ENCODE data around the gene ADD1. TPM values are rescaled to one million over a fixed set of nuclear protein-coding genes. Genes with fewer than 3 reads are reported as not detected.

ADD1 gene
- total RNA-seq, 2 donors from 2014 or later = 281 to 282 TPM

DNA sequence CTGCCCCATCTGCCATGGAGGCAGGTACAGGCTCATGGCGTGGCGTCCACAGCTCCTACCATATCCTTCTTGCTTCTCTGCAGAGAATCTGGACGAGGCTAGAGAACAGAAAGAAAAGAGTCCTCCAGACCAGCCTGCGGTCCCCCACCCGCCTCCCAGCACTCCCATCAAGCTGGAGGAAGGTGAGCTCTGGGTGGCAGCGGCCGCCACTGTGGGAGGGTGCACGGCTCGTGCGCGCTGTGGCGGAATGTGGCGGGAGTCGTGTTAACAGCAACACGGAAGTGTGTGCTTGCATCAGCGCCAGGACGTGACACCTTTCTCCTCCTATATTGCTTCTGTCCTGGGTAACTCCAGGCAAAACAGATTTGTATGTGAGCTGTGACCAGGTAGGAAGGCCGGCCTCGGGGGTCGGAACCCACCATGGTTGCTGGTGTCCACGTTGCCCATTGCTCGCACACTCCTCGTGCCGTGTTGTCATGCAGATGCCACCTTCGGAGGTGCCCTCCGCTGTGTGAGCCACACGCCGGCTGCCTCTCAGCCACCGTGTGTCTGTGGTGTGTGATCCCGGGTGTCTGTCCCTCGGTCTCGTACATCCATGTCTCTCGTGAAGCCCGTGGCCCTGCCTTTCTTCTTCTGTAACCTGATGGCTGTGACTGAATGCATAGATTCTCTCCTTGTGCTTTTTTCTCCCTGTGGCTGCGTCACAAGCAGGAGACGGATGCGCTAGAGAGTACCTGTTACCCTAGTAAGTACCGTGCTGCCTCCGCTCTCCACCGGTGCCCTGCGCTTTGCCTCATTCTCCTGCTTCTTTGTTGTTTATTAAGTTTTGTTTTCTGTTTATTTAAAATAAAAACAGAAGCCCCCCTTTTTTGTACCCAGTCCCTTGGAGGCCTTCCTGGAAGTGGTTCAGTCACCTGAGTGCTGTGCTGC lies 82.6 kb downstream of the ADD1 start:
- H3K9me3 Mint-ChIP-seq = no peaks in the 10 kb centered on the region

DNA sequence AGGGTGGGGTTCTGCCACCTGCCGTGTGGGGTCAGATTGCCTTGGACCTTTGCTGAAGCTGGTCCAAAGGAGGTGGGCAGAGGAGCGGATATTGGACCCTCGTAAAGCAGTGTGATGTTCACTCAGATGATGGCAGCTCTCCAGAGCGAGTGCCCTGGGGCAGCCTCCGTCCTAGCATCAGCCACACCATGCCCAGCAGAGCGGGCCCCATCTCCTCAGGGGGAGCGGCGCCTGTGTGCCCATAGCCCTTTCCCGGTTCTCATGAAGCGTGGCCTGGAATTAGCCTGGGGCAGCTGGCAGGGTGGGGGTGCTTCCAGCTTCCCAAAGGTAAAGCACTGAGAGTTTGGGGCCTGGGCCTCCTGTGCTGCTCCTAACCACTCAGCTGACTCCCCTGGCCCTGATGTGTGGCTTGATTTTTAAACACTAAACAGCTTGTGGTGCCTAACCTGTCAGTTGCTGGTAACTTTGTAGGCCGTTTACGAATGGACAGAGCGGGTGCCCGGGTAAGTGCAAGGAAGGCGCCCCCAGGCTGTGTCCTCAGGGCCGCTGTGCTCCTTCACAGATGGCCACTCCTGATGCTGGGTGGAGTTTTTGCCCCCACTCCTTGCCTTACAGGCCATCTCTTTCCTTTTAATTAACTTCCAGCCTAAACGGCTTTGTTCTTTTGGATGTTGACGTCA lies 83.5 kb downstream of the ADD1 start:
- Mint-ChIP-seq H3K36me3 (ENCODE audit: insufficient read depth in 2 of 2) (peaks cover 6 to 14% of the 10 kb centered on the region in 2 donors), H3K27me3 (ENCODE audit: low read depth) (no peaks in the 10 kb centered on the region), H3K9me3 (no peaks in the 10 kb centered on the region), H3K4me1 (ENCODE audit: low read depth) (peaks cover 20% of the 10 kb centered on the region), H3K27ac (no peak overlapping the region), H3K4me3 (no peak overlapping the region)
- DNase-seq (no peak), ATAC-seq (replicated peaks in 1 of 2) (no peak)

More for the DNA sequence above, 82.6 kb downstream of the ADD1 start:
- Mint-ChIP-seq H3K27me3 (ENCODE audit: low read depth) (no peaks in the 10 kb centered on the region), H3K27ac (peak overlapping the region; percentile 74), H3K36me3 (ENCODE audit: insufficient read depth in 2 of 2) (peaks cover 8 to 18% of the 10 kb centered on the region in 2 donors), H3K4me1 (ENCODE audit: low read depth) (peaks cover 23% of the 10 kb centered on the region), H3K4me3 (no peak overlapping the region)
- no peak for DNase-seq
- ATAC-seq (replicated peaks in 1 of 2) = no peak

DNA sequence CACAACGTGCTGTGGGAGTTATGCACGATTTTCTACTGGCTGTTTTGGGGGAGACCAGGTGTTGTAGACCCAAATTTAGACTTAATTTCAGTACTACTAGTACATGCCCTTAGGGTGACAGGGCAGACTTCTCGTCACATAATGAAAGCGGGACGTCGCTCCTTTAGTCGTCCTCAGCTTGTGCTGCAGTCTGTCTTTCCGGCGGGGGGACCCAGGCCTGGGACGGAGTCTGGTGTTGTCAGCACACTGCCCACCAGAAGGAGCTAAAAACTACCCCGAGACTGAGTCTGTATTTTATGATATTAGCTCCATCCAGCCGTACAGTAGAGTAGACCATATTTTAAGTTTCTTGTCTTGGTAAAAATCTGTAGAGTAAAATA lies 84.0 kb downstream of the ADD1 start:
- H3K4me1 Mint-ChIP-seq (ENCODE audit: low read depth) = peaks cover 18% of the 10 kb centered on the region
- H3K27me3 Mint-ChIP-seq (ENCODE audit: low read depth) = no peaks in the 10 kb centered on the region
- no peaks in the 10 kb centered on the region for H3K9me3 Mint-ChIP-seq
- H3K36me3 Mint-ChIP-seq (ENCODE audit: insufficient read depth in 2 of 2) = peaks cover 5 to 11% of the 10 kb centered on the region in 2 donors
- no peak overlapping the region for H3K4me3 Mint-ChIP-seq
- H3K27ac Mint-ChIP-seq = peak overlapping the region; percentile 15
- DNase-seq = no peak
- ATAC-seq (replicated peaks in 1 of 2) = no peak

DNA sequence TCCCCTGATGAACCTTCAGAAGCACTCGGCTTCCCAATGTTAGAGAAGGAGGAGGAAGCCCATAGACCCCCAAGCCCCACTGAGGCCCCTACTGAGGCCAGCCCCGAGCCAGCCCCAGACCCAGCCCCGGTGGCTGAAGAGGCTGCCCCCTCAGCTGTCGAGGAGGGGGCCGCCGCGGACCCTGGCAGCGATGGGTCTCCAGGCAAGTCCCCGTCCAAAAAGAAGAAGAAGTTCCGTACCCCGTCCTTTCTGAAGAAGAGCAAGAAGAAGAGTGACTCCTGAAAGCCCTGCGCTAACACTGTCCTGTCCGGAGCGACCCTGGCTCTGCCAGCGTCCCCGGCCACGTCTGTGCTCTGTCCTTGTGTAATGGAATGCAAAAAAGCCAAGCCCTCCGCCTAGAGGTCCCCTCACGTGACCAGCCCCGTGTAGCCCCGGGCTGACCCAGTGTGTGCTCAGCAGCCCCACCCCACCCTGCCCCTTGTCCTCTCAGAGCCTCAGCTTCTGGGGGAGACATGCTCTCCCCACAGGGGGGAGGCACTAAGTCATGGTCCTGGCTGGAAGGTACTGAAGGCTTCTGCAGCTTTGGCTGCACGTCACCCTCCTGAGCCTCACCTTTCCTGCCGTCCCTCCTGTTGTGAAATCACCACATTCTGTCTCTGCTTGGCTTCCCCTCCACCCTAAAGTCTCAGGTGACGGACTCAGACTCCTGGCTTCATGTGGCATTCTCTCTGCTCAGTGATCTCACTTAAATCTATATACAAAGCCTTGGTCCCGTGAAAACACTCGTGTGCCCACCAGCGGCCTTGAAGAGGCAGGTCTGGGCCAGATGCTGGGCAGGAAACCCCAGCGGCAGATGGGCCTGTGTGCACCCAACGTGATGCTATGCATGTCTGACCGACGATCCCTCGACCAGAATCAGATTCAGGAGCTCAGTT lies 84.9 kb downstream of the ADD1 start:
- DNase-seq (no peak), ATAC-seq (replicated peaks in 1 of 2) (no peak)
- Mint-ChIP-seq H3K9me3 (no peaks in the 10 kb centered on the region), H3K27ac (peak overlapping the region; percentile 15), H3K4me3 (no peak overlapping the region), H3K36me3 (ENCODE audit: insufficient read depth in 2 of 2) (peaks cover 6 to 14% of the 10 kb centered on the region in 2 donors), H3K4me1 (ENCODE audit: low read depth) (peaks cover 22% of the 10 kb centered on the region), H3K27me3 (ENCODE audit: low read depth) (no peaks in the 10 kb centered on the region)

DNA sequence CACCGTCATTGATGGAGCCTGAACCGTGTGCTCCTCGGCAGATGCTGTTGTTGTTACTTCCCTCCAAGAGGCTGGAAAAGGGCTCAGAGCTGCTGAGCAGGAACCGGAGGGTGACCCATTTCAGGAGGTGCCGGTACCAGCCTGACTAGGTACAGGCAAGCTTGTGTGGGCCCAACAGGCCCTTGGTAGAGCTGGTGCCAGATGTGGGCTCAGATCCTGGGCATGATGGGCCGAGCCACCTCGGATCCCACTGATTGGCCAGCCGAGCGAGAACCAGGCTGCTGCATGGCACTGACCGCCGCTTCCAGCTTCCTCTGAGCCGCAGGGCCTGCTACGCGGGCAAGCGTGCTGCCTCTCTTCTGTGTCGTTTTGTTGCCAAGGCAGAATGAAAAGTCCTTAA lies 85.8 kb downstream of the ADD1 start:
- ATAC-seq (replicated peaks in 1 of 2) (no peak), DNase-seq (no peak)
- Mint-ChIP-seq H3K27me3 (ENCODE audit: low read depth) (no peaks in the 10 kb centered on the region), H3K36me3 (ENCODE audit: insufficient read depth in 2 of 2) (peaks cover 5 to 14% of the 10 kb centered on the region in 2 donors), H3K4me3 (no peak overlapping the region), H3K4me1 (ENCODE audit: low read depth) (peaks cover 18% of the 10 kb centered on the region), H3K27ac (no peak overlapping the region), H3K9me3 (no peaks in the 10 kb centered on the region)

DNA sequence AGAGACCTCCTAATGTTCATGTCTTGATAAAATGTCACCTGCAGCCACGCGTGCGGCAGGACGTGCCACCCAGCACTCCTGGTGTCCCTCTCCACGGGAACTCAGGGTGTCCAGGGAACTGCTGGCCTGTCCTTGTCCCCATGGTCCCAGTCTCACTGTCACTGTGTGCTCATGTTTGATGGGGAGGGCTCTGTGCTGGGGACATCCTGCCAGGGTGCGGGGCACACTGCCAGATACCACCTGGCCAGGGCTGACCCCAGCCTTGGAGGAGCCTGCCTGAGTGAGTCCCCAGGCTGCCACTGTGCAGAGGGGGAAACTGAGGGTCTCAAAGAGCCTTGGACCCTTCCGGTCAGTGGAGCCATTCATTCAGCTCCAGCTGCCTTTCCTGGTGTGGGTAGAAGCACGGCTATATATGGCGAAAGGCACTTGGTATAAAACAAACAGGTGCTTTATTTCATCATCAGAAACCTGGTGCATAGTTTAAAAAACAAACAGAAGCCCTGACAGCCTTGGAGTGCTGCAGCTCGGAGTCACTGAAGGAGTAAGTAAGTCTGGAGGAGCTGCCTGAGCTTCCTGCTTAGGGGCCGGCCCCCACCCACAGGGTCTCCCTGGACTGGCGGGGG lies 86.6 kb downstream of the ADD1 start:
- Mint-ChIP-seq H3K27ac (peak overlapping the region; percentile 33), H3K27me3 (ENCODE audit: low read depth) (no peaks in the 10 kb centered on the region), H3K9me3 (no peaks in the 10 kb centered on the region), H3K4me1 (ENCODE audit: low read depth) (peaks cover 18% of the 10 kb centered on the region), H3K4me3 (peak overlapping the region; percentile 16 to 37), H3K36me3 (ENCODE audit: insufficient read depth in 2 of 2) (peaks cover 5 to 14% of the 10 kb centered on the region in 2 donors)
- ATAC-seq (replicated peaks in 1 of 2) = no peak
- no peak for DNase-seq

DNA sequence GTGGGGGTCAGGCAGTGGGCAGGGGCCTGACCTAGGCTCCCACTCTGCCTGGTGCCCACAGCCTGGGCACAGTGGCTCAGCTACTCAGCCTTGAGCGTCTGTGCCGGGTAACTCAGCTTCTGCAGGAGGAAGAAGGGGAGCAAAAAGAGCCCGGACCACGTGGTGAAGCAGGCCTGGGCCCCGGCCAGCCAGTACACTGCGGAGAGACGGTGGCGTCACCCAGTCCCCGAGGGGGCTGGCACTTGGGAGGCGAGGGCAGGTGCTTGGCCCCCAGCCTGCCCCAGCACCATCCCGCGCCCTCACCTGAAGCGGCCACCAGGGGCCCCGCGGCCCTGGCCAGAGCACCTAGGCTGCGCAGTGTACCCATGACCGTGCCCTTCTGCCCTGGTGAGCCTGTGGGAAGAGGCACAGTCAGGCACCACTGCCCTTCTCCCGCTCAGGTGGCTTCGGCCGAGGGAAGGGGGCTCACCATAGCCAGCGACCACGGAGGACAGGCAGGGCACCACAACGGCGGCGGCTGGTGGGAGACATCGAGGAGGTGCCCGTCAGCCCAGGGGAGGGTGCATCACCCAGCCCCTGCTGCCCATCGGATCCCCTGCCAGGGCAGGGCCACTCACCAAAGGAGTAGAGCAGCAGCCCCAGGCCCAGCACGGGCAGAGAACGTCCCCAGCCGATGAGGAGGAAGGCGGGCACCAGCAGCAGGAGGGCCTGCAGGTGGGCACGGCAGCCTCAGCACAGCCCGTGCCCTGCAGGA lies 87.3 kb downstream of the ADD1 start:
- no peak overlapping the region for H3K27ac Mint-ChIP-seq
- no peaks in the 10 kb centered on the region for H3K27me3 Mint-ChIP-seq (ENCODE audit: low read depth)
- H3K4me1 Mint-ChIP-seq (ENCODE audit: low read depth) = peaks cover 22% of the 10 kb centered on the region
- peaks cover 7 to 14% of the 10 kb centered on the region in 2 donors for H3K36me3 Mint-ChIP-seq (ENCODE audit: insufficient read depth in 2 of 2)
- no peak for DNase-seq
- ATAC-seq (replicated peaks in 1 of 2) = no peak
- no peaks in the 10 kb centered on the region for H3K9me3 Mint-ChIP-seq
- peak overlapping the region; percentile 94 to 96 for H3K4me3 Mint-ChIP-seq

DNA sequence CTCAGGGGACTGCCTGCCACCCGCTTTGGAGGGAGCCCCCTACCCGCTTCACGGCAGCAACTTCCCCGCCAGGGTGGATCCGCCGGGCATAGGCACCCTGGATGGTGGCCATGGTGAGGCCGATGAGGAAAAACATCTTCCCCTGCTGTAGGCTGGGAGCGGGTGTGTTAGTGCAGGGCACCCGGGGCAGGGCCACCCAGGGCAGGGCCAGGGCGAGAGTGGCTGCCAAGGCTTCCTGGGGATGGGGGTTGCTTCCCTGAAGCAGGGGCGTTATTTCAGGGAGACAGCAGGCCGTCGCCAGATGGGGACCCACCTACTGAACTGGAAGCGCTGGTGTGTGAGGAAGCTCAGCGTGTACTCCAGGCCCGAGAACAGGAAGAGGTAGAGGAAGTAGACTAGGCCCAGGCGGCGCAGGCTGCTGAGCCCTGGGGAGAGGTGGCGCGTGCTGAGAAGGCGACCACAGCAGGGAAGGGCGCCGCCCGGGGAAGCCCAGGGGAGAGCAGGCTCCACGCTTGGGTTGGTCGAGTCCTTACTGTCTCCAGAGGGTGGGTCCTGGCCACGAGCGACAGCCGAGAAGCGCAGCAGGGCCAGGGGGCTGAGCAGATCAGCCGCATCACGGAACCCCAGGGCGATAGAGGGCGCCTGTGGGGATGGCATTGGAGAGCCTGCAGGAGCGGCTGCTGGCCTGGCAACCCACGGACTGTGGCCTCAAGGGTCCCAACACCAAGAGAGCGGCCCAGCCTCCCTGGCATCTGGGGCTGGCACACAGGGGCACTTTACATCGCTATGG lies 88.1 kb downstream of the ADD1 start:
- Mint-ChIP-seq H3K27ac (peak overlapping the region; percentile 66), H3K27me3 (ENCODE audit: low read depth) (no peaks in the 10 kb centered on the region), H3K4me1 (ENCODE audit: low read depth) (peaks cover 30% of the 10 kb centered on the region), H3K36me3 (ENCODE audit: insufficient read depth in 2 of 2) (peaks cover 7 to 12% of the 10 kb centered on the region in 2 donors), H3K9me3 (no peaks in the 10 kb centered on the region), H3K4me3 (peak overlapping the region; percentile 94 to 96)
- peak in 1 of 2 donors; percentile 8 for ATAC-seq (replicated peaks in 1 of 2)
- DNase-seq = peak; percentile 42 to 57

DNA sequence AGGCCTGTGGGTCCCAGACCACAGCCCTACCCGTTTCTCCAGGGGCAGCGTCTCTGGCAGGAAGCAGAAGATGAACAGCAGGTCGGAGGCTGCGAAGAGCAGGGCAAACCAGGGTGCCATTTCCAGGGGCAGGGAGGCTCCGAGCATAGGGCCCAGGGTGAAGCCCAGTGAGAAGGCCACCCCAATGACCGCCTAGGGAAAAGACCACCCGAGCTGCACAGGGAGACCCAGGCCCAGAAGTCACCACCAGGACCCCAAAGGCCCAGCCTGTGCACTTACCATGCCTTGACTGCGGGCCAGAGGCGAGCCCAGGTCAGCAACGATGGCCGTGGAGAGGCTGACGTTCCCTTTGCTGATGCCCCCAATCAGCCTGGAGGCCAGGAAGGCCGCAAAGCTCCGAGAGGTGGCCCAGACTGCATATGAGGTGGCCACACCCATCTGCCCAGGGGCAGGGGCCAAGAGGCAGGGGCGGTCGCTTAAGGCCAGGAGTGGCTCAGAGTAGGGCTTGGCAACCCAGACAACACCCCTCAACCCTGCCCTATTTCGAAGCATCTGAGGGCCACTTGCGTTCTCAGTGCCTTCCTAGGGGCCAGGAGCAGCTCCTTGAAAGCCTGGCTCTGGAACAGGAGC lies 88.8 kb downstream of the ADD1 start:
- Mint-ChIP-seq H3K27me3 (ENCODE audit: low read depth) (no peaks in the 10 kb centered on the region), H3K36me3 (ENCODE audit: insufficient read depth in 2 of 2) (peaks cover 10 to 13% of the 10 kb centered on the region in 2 donors), H3K27ac (peak overlapping the region; percentile 98), H3K4me1 (ENCODE audit: low read depth) (peaks cover 37% of the 10 kb centered on the region), H3K4me3 (peak overlapping the region; percentile 94 to 96), H3K9me3 (no peaks in the 10 kb centered on the region)
- DNase-seq (no peak), ATAC-seq (replicated peaks in 1 of 2) (no peak)

DNA sequence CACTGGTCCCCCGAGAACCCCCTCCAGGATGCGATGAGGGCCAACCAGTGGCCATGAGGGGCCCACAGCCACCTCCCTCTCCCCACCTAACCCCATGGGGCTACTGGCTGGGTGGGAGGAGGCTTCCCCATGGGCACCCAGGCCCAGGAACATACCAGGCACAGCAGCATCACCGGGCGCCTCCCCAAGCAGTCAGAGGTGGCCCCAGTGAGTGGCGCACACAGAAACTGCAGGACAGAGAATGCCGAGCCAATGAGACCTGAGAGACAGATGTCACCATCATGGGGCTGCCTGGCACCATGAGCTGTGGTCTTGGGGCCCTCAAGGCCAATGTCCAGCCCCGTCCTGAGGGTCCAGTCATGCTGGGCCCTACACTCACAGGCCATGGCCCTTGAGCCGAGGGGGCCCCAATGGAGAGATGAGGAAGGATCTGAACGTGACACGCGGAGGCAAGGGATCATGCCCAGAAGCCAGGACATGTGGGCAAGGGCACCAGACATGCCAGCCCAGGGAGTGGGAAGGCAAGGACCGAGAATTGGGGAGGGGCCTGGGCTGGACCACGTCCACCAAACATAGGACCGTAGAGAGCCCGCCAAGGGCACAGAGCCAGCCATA lies 89.4 kb downstream of the ADD1 start:
- ATAC-seq (replicated peaks in 1 of 2) = no peak
- Mint-ChIP-seq H3K27me3 (ENCODE audit: low read depth) (no peaks in the 10 kb centered on the region), H3K27ac (peak overlapping the region; percentile 98), H3K4me1 (ENCODE audit: low read depth) (peaks cover 43% of the 10 kb centered on the region), H3K36me3 (ENCODE audit: insufficient read depth in 2 of 2) (peaks cover 10 to 18% of the 10 kb centered on the region in 2 donors), H3K9me3 (no peaks in the 10 kb centered on the region), H3K4me3 (peak overlapping the region; percentile 94 to 96)
- DNase-seq = peak in 1 of 2 donors; percentile 41

Data from activated T-cell treated with anti-CD3 and anti-CD28 coated beads, Interleukin-2, amount 50 U/mL, for 72 hours (primary cell).